ENCODE data around the gene C8A. TPM values are rescaled to one million over a fixed set of nuclear protein-coding genes. Genes with fewer than 3 reads are reported as not detected.

C8A gene
- total RNA-seq, 1 experiment from 2014 or later: not detected

- in situ Hi-C loops (cut with HindIII; ENCODE audit: low pct_unique_long_range_greater_than_20kb, low sequenced_read_pairs): no loop called here
- DNase-seq (ENCODE audit: low read depth): no peak
Observed at GRCh38 chr1:56938646-56939045, 84.0 kb downstream of the C8A start.

GRCh38 chr1:56939209-56939608, 84.6 kb downstream of the C8A start:
- in situ Hi-C loops (cut with HindIII; ENCODE audit: low pct_unique_long_range_greater_than_20kb, low sequenced_read_pairs): no loop called here
- no peak for DNase-seq (ENCODE audit: low read depth)

- in situ Hi-C loops (cut with HindIII; ENCODE audit: low pct_unique_long_range_greater_than_20kb, low sequenced_read_pairs): no loop called here
- DNase-seq (ENCODE audit: low read depth): no peak
Observed at GRCh38 chr1:56940039-56940438, 85.4 kb downstream of the C8A start.

- DNase-seq (ENCODE audit: low read depth): no peak
- in situ Hi-C loops (cut with HindIII; ENCODE audit: low pct_unique_long_range_greater_than_20kb, low sequenced_read_pairs): no loop called here
Observed at GRCh38 chr1:56948403-56949023, 93.9 kb downstream of the C8A start.

GRCh38 chr1:56952501-56952900, 97.9 kb downstream of the C8A start:
- DNase-seq (ENCODE audit: low read depth): no peak
- in situ Hi-C loops (cut with HindIII; ENCODE audit: low pct_unique_long_range_greater_than_20kb, low sequenced_read_pairs): no loop called here

- no peak for DNase-seq (ENCODE audit: low read depth)
- in situ Hi-C loops (cut with HindIII; ENCODE audit: low pct_unique_long_range_greater_than_20kb, low sequenced_read_pairs): no loop called here
Observed at GRCh38 chr1:56953386-56953785, 98.8 kb downstream of the C8A start.

- no peak for DNase-seq (ENCODE audit: low read depth)
- in situ Hi-C loops (cut with HindIII; ENCODE audit: low pct_unique_long_range_greater_than_20kb, low sequenced_read_pairs): no loop called here
Observed at GRCh38 chr1:56954664-56955063, 100.1 kb downstream of the C8A start.

GRCh38 chr1:56957931-56958330, 103.3 kb downstream of the C8A start:
- no peak for DNase-seq (ENCODE audit: low read depth)
- in situ Hi-C loops (cut with HindIII; ENCODE audit: low pct_unique_long_range_greater_than_20kb, low sequenced_read_pairs): no loop called here

GRCh38 chr1:56958526-56958925, 103.9 kb downstream of the C8A start:
- DNase-seq (ENCODE audit: low read depth): no peak
- in situ Hi-C loops (cut with HindIII; ENCODE audit: low pct_unique_long_range_greater_than_20kb, low sequenced_read_pairs): no loop called here

GRCh38 chr1:56961426-56961825, 106.8 kb downstream of the C8A start:
- in situ Hi-C loops (cut with HindIII; ENCODE audit: low pct_unique_long_range_greater_than_20kb, low sequenced_read_pairs): no loop called here
- no peak for DNase-seq (ENCODE audit: low read depth)

GRCh38 chr1:56963667-56964066, 109.1 kb downstream of the C8A start:
- DNase-seq (ENCODE audit: low read depth): no peak
- in situ Hi-C loops (cut with HindIII; ENCODE audit: low pct_unique_long_range_greater_than_20kb, low sequenced_read_pairs): no loop called here

- no peak for DNase-seq (ENCODE audit: low read depth)
- in situ Hi-C loops (cut with HindIII; ENCODE audit: low pct_unique_long_range_greater_than_20kb, low sequenced_read_pairs): no loop called here
Observed at GRCh38 chr1:56964349-56965017, 109.9 kb downstream of the C8A start.

GRCh38 chr1:56965191-56965590, 110.6 kb downstream of the C8A start:
- no peak for DNase-seq (ENCODE audit: low read depth)
- in situ Hi-C loops (cut with HindIII; ENCODE audit: low pct_unique_long_range_greater_than_20kb, low sequenced_read_pairs): no loop called here

- in situ Hi-C loops (cut with HindIII; ENCODE audit: low pct_unique_long_range_greater_than_20kb, low sequenced_read_pairs): no loop called here
- no peak for DNase-seq (ENCODE audit: low read depth)
Observed at GRCh38 chr1:56965916-56966697, 111.5 kb downstream of the C8A start, which contains the start of gene C8B. C8B (minus strand) TSS chr1:56966015; CDS start chr1:56965948, 67 bp downstream.

GRCh38 chr1:56966698-56966999, 112.1 kb downstream of the C8A start:
- in situ Hi-C loops (cut with HindIII; ENCODE audit: low pct_unique_long_range_greater_than_20kb, low sequenced_read_pairs): no loop called here
- DNase-seq (ENCODE audit: low read depth): no peak

GRCh38 chr1:56967355-56967754, 112.8 kb downstream of the C8A start:
- no peak for DNase-seq (ENCODE audit: low read depth)
- in situ Hi-C loops (cut with HindIII; ENCODE audit: low pct_unique_long_range_greater_than_20kb, low sequenced_read_pairs): no loop called here

All from Caki2 (cell line).